Measurements from ENCODE around the gene AFAP1. TPM values are rescaled to one million over a fixed set of nuclear protein-coding genes. Genes with fewer than 3 reads are reported as not detected.

AFAP1 gene
- total RNA-seq, 2 donors from 2014 or later, result 18.2 to 22.5 TPM

- DNase-seq, result no peak
- Histone ChIP-seq H3K9me3 (ENCODE audit: control insufficient read depth, low read length) (peaks cover 8% of the 10 kb centered on the region), H3K27me3 (ENCODE audit: control insufficient read depth, insufficient read depth, low read length, poor library complexity, severe bottlenecking) (no peaks in the 10 kb centered on the region), H3K4me3 (ENCODE audit: low read length) (no peak overlapping the region), H3K36me3 (ENCODE audit: control insufficient read depth, insufficient read depth, low read length) (peaks cover 43% of the 10 kb centered on the region), H3K27ac (ENCODE audit: low read depth, low read length) (no peak overlapping the region), H3K9ac (ENCODE audit: extremely low read depth, low read length, poor library complexity, severe bottlenecking) (no peak overlapping the region), H3K4me1 (ENCODE audit: control insufficient read depth, insufficient read depth, low read length) (no peaks in the 10 kb centered on the region)
- no peak overlapping the region for H3K4me3 Mint-ChIP-seq
- no peak overlapping the region for H3K27ac Mint-ChIP-seq
- peaks cover 5% of the 10 kb centered on the region for H3K9me3 Mint-ChIP-seq
- H3K27me3 Mint-ChIP-seq (ENCODE audit: insufficient read depth), result no peaks in the 10 kb centered on the region
- 94 to 95% methylated on average over 22 of the region's 22 CpGs for WGBS, 2 experiments (ENCODE audit: insufficient coverage in 1 of 2, insufficient read length in 1 of 2)
- peaks cover 44% of the 10 kb centered on the region for H3K36me3 Mint-ChIP-seq (ENCODE audit: low read depth)
- TF ChIP-seq CTCF (conservative IDR thresholded peaks at IDR 0.05), result no peak
- no peaks in the 10 kb centered on the region for H3K4me1 Mint-ChIP-seq
Observed at GRCh38 chr4:7800410-7800809, 139.3 kb downstream of the AFAP1 start.

- peaks cover 5% of the 10 kb centered on the region for H3K9me3 Mint-ChIP-seq
- 94 to 100% methylated on average over 4 to 5 of the region's 5 CpGs for WGBS, 2 experiments (ENCODE audit: insufficient coverage in 1 of 2, insufficient read length in 1 of 2)
- Histone ChIP-seq H3K4me1 (ENCODE audit: control insufficient read depth, insufficient read depth, low read length) (no peaks in the 10 kb centered on the region), H3K4me3 (ENCODE audit: low read length) (no peak overlapping the region), H3K9me3 (ENCODE audit: control insufficient read depth, low read length) (peaks cover 8% of the 10 kb centered on the region), H3K9ac (ENCODE audit: extremely low read depth, low read length, poor library complexity, severe bottlenecking) (no peak overlapping the region), H3K27ac (ENCODE audit: low read depth, low read length) (no peak overlapping the region), H3K27me3 (ENCODE audit: control insufficient read depth, insufficient read depth, low read length, poor library complexity, severe bottlenecking) (no peaks in the 10 kb centered on the region), H3K36me3 (ENCODE audit: control insufficient read depth, insufficient read depth, low read length) (peaks cover 43% of the 10 kb centered on the region)
- no peak overlapping the region for H3K4me3 Mint-ChIP-seq
- H3K4me1 Mint-ChIP-seq, result no peaks in the 10 kb centered on the region
- H3K27me3 Mint-ChIP-seq (ENCODE audit: insufficient read depth), result no peaks in the 10 kb centered on the region
- no peak overlapping the region for H3K27ac Mint-ChIP-seq
- TF ChIP-seq CTCF (conservative IDR thresholded peaks at IDR 0.05), result no peak
- no peak for DNase-seq
- peaks cover 44% of the 10 kb centered on the region for H3K36me3 Mint-ChIP-seq (ENCODE audit: low read depth)
Observed at GRCh38 chr4:7799736-7800135, 139.9 kb downstream of the AFAP1 start.

GRCh38 chr4:7799306-7799705 lies 140.4 kb downstream of the AFAP1 start:
- no peak for TF ChIP-seq CTCF (conservative IDR thresholded peaks at IDR 0.05)
- H3K27me3 Mint-ChIP-seq (ENCODE audit: insufficient read depth), result no peaks in the 10 kb centered on the region
- no peak overlapping the region for H3K9ac ChIP-seq (ENCODE audit: extremely low read depth, low read length, poor library complexity, severe bottlenecking)
- no peak overlapping the region for H3K4me3 Mint-ChIP-seq
- peaks cover 43% of the 10 kb centered on the region for H3K36me3 ChIP-seq (ENCODE audit: control insufficient read depth, insufficient read depth, low read length)
- no peak overlapping the region for H3K27ac ChIP-seq (ENCODE audit: low read depth, low read length)
- no peaks in the 10 kb centered on the region for H3K27me3 ChIP-seq (ENCODE audit: control insufficient read depth, insufficient read depth, low read length, poor library complexity, severe bottlenecking)
- H3K36me3 Mint-ChIP-seq (ENCODE audit: low read depth), result peaks cover 44% of the 10 kb centered on the region
- no peak overlapping the region for H3K27ac Mint-ChIP-seq
- peaks cover 5% of the 10 kb centered on the region for H3K9me3 Mint-ChIP-seq
- DNase-seq, result no peak
- H3K4me1 Mint-ChIP-seq, result no peaks in the 10 kb centered on the region
- peaks cover 8% of the 10 kb centered on the region for H3K9me3 ChIP-seq (ENCODE audit: control insufficient read depth, low read length)
- no peak overlapping the region for H3K4me3 ChIP-seq (ENCODE audit: low read length)
- no peaks in the 10 kb centered on the region for H3K4me1 ChIP-seq (ENCODE audit: control insufficient read depth, insufficient read depth, low read length)
- 93 to 97% methylated on average over 11 of the region's 11 CpGs for WGBS, 2 experiments (ENCODE audit: insufficient coverage in 1 of 2, insufficient read length in 1 of 2)
